Pulmonary artery endothelial cell (primary cell): Measurements from ENCODE around the gene DHFR2. TPM values are rescaled to one million over a fixed set of nuclear protein-coding genes. Genes with fewer than 3 reads are reported as not detected.
A peak's percentile ranks its signal among the peaks of the same experiment; 100 is the strongest.
"Not testable (repeated sequence)": the region's sequence is repeated elsewhere in the genome, so short reads cannot be mapped to it uniquely, and the experiment has no call there.

Source experiments
- DNase-seq: peaks from one replicate; pipeline ENCODE4 v3.0.0-alpha.2; 2011; ENCODE audit warnings: low read depth, low spot score
- total RNA-seq: library from RNA; depleted of rRNA; stranded (reverse); fragments of >200 nt; gene quantifications from 2 replicates; pipeline ENCODE4 v1.2.3, GENCODE V29; 2014

Gene DHFR2
- 2.6 and 3.0 TPM in 2 replicates for total RNA-seq

GRCh38 chr3:94062513-94063404 lies at the start of gene DHFR2, which contains the start of gene NSUN3:
DHFR2 (minus strand) TSS chr3:94062916; CDS start chr3:94061511, 1,405 bp downstream.
NSUN3 (plus strand) TSS chr3:94063061; CDS start chr3:94063127, 66 bp downstream.
- peak; percentile 93 for DNase-seq

GRCh38 chr3:94110854-94111253 lies 48.1 kb upstream of the DHFR2 start:
- DNase-seq = no peak

- DNase-seq = not testable (repeated sequence)
Observed at GRCh38 chr3:94110232-94110631, 47.5 kb upstream of the DHFR2 start.

GRCh38 chr3:94106268-94106667 lies 43.6 kb upstream of the DHFR2 start:
- DNase-seq = no peak

- no peak for DNase-seq
Observed at GRCh38 chr3:94101860-94102259, 39.1 kb upstream of the DHFR2 start.

- no peak for DNase-seq
Observed at GRCh38 chr3:94099311-94099710, 36.6 kb upstream of the DHFR2 start.

- peak; percentile 7 for DNase-seq
Observed at GRCh38 chr3:94098452-94098851, 35.7 kb upstream of the DHFR2 start.

- no peak for DNase-seq
Observed at GRCh38 chr3:94095111-94095510, 32.4 kb upstream of the DHFR2 start.

GRCh38 chr3:94093151-94093550 lies 30.4 kb upstream of the DHFR2 start:
- DNase-seq = no peak

GRCh38 chr3:94092086-94092485 lies 29.4 kb upstream of the DHFR2 start:
- no peak for DNase-seq

- DNase-seq = no peak
Observed at GRCh38 chr3:94089126-94089525, 26.4 kb upstream of the DHFR2 start.

- DNase-seq = no peak
Observed at GRCh38 chr3:94083261-94083660, 20.5 kb upstream of the DHFR2 start.

GRCh38 chr3:94082391-94082937 lies 19.7 kb upstream of the DHFR2 start:
- no peak for DNase-seq

- DNase-seq = no peak
Observed at GRCh38 chr3:94081884-94082283, 19.2 kb upstream of the DHFR2 start.

- not testable (repeated sequence) for DNase-seq
Observed at GRCh38 chr3:94080552-94080951, 17.8 kb upstream of the DHFR2 start.

GRCh38 chr3:94076055-94076454 lies 13.3 kb upstream of the DHFR2 start:
- DNase-seq = no peak

GRCh38 chr3:94071713-94072284 lies 9.1 kb upstream of the DHFR2 start:
- DNase-seq = no peak

GRCh38 chr3:94070341-94070911 lies 7.7 kb upstream of the DHFR2 start:
- no peak for DNase-seq

- no peak for DNase-seq
Observed at GRCh38 chr3:94069194-94069813, 6.6 kb upstream of the DHFR2 start.

- peak; percentile 26 for DNase-seq
Observed at GRCh38 chr3:94066506-94067500, 4.1 kb upstream of the DHFR2 start.
